Omental fat pad (tissue), 4 donors: Measurements from ENCODE around the gene TMEM129. TPM values are rescaled to one million over a fixed set of nuclear protein-coding genes. Genes with fewer than 3 reads are reported as not detected.

ENCODE experiments used
- ATAC-seq: fragments of 150-250 bp; one replicate; pipeline ENCODE4 v1.9.1; 2016; ENCODE audit warnings: mild to moderate bottlenecking, moderate library complexity; ENCODE audit not compliant: low FRiP score
- DNase-seq: peaks from one replicate; pipeline ENCODE4 v3.0.0-alpha.2; 2019; ENCODE audit warnings: low spot score
- total RNA-seq, 4 donors: library from RNA; depleted of rRNA; stranded (reverse); fragments of >200 nt; gene quantifications; one replicate each; pipeline ENCODE4 v1.1.0, GENCODE V29; 2016
- TF ChIP-seq, protein P1 (sequence below), 3 donors: fragments of 450-650 bp; IDR thresholded peaks; one replicate each; pipeline ENCODE4 v1.5.1; 2016 to 2017; ENCODE audit warnings: antibody characterized with exemption in 3 of 3, mild to moderate bottlenecking in 3 of 3, moderate library complexity in 2 of 3

The TMEM129 gene
- total RNA-seq, 4 donors from 2014 or later = 31.9 to 59.0 (median 43.5) TPM

DNA sequence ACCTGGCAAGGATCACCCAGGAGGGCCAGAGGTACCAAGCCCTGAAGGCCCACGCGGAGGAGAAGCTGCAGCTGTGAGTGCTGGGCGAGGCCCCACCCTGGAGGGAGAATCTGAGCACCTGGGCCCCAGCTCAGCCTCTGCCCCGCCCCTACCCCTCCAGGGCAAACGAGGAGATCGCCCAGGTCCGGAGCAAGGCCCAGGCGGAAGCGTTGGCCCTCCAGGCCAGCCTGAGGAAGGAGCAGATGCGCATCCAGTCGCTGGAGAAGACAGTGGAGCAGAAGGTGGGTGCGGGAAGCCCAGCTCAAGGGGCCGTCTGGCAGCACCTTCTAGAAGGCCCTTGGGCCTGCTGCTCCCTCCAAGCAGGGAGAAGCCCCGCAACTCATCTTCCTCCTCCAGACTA is 23.4 kb upstream of the TMEM129 start:
- TF ChIP-seq, protein P1, sequence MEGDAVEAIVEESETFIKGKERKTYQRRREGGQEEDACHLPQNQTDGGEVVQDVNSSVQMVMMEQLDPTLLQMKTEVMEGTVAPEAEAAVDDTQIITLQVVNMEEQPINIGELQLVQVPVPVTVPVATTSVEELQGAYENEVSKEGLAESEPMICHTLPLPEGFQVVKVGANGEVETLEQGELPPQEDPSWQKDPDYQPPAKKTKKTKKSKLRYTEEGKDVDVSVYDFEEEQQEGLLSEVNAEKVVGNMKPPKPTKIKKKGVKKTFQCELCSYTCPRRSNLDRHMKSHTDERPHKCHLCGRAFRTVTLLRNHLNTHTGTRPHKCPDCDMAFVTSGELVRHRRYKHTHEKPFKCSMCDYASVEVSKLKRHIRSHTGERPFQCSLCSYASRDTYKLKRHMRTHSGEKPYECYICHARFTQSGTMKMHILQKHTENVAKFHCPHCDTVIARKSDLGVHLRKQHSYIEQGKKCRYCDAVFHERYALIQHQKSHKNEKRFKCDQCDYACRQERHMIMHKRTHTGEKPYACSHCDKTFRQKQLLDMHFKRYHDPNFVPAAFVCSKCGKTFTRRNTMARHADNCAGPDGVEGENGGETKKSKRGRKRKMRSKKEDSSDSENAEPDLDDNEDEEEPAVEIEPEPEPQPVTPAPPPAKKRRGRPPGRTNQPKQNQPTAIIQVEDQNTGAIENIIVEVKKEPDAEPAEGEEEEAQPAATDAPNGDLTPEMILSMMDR (IDR thresholded peaks at IDR 0.05) = no peak
- DNase-seq (no peak), ATAC-seq (no peak)

DNA sequence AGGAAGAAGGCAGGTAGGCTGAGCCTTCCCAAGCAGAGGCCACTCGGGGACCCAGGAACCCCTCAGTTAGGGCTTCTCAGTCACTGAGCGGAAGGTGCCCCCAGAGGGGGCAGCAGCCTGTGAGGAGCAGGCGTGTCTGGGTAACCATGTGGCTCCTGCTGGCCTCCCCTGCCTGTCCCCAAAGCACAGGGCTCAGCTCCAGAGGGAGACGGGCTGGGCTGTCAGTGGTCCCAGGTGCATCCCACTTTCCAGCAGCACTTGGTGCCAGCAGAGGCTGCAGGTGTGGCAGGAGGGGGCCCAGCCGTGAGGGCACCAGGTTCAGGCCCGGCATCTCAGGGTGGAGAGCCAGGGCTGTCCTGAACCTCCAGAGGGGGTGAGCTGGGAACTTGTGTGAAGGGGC is 22.9 kb upstream of the TMEM129 start:
- TF ChIP-seq, protein P1 (IDR thresholded peaks at IDR 0.05) = no peak
- ATAC-seq (no peak), DNase-seq (no peak)

DNA sequence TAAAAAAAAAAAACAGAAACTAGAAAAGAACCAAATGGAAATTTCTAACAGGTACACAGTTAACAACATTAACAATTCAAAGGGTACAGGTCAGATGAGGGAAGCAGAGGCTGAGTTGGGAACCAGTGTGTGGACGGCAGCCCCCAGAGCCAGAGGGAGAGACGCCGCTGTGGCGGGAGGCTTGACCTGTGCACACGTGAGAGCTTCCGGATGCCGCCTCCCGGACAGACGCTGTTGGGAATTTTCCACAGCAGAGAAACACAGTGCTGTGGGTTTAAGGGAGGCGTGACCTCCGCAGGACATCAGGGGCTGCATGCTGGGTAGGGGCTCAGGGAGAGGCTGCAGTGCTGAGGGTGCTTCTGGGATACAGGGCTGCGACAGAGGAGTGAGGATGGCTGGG is 22.4 kb upstream of the TMEM129 start:
- ATAC-seq (no peak), DNase-seq (no peak)
- TF ChIP-seq, protein P1 (IDR thresholded peaks at IDR 0.05) = no peak

DNA sequence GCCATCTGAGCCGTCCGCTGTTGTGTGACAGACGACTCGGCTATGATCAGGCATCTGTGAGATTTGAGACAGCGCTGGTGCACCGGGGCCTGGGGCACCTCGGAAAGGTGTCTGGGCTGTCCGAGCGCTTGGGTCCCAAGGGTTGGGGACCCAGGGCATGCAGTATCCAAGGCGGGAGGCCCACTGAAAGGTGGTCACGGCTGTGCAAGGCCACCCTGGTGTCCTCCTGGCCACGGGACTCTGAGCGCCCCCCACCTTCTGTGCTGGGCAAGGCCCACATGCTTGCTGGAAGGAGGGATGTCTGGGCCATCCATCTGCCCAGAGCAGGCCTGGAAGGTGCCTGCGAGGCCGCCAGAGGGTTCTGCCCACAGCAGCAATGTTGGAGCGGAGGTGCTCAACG is 20.1 kb upstream of the TMEM129 start:
- ATAC-seq (no peak), DNase-seq (no peak)
- TF ChIP-seq, protein P1 (IDR thresholded peaks at IDR 0.05) = no peak

DNA sequence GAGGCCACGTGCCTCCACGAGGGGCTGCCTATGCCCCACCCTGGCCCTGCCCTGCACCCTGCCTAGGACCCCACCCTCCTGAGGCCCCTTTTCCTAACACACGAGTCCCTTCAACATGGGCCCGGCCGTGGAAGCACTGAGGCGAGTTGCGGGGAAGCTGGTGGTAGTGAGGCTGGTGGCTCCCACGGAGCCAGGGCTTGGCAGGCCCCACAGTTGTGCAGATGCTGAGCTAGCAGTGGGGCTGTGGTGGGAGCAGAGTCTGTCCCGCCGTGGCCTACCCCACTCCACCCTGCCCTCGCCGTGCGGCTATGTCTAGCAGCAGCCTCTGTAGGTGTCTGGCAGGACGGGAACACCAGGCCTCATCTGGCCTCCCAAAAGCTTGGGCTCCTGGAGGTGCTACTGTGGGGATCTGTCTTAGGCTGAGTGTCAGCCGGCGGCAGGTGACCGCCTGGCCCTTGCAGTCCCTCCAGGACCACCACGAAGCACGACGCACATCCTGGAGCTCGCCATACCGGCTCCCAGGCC is 19.0 kb upstream of the TMEM129 start:
- ATAC-seq = no peak
- TF ChIP-seq, protein P1 (IDR thresholded peaks at IDR 0.05) = no peak
- DNase-seq = no peak

DNA sequence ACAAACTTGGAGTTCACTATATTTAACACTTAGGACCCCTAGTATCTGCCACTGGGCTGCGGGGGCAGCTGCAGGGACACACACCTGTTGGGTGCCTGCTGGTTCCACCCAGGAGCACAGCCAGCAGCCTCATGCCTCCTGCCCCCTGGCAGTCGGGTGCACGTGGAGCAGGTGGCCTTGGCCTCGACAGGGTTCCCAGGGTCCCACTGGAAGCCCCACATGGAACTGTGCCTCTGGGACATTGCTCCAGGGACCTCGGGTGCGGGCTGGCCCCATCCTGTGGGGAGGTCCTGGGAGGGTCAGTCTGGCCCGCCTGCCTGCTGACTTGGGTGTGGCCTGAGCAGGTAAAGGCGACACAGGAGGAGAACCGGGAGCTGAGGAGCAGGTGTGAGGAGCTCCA is 18.2 kb upstream of the TMEM129 start:
- TF ChIP-seq, protein P1 (IDR thresholded peaks at IDR 0.05) = no peak
- ATAC-seq = no peak
- no peak for DNase-seq

DNA sequence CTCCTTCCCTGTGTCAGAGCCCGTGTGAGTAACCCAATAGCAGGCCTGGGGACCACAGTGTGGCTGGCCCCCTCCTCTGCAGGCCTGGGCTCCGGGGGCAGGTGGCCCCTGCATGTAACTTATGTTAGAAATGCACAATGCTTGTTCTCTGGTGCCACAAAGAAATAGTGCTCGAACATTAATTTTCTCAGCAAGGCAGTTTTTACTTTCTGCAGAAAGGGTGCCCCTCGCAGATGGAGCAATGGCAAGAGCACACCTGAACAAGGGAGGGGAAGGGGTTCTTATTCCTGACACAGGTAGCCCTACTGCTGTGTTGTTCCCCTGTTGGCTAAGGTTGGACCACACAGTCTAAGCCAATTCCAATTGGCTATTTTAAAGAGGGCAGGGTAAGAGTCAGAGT is 17.3 kb upstream of the TMEM129 start:
- TF ChIP-seq, protein P1 (IDR thresholded peaks at IDR 0.05) = no peak
- DNase-seq = no peak
- ATAC-seq = no peak
